GM08714 (cell line): ENCODE data around the gene POMZP3.
"Not testable (repeated sequence)": the region's sequence is repeated elsewhere in the genome, so short reads cannot be mapped to it uniquely, and the experiment has no call there.

ENCODE experiments used
- H3K4me3 ChIP-seq: fragments of 200-500 bp; sonication (Bioruptor generic); 2 replicates; pipeline ENCODE4 v1.5.1; 2014; ENCODE audit warnings: mild to moderate bottlenecking, low read length, inconsistent platforms

The POMZP3 gene

GRCh38 chr7:76588586-76588985 lies 38.5 kb downstream of the POMZP3 start:
- not testable (repeated sequence) for H3K4me3 ChIP-seq

- H3K4me3 ChIP-seq: not testable (repeated sequence)
Measured at GRCh38 chr7:76586585-76587315, 40.3 kb downstream of the POMZP3 start.

- not testable (repeated sequence) for H3K4me3 ChIP-seq
Measured at GRCh38 chr7:76583636-76584281, 43.3 kb downstream of the POMZP3 start.

- not testable (repeated sequence) for H3K4me3 ChIP-seq
Measured at GRCh38 chr7:76582848-76583631, 44.0 kb downstream of the POMZP3 start.

GRCh38 chr7:76575919-76576655 lies 51.0 kb downstream of the POMZP3 start:
- H3K4me3 ChIP-seq: not testable (repeated sequence)

- not testable (repeated sequence) for H3K4me3 ChIP-seq
Measured at GRCh38 chr7:76575431-76575830, 51.6 kb downstream of the POMZP3 start.

- not testable (repeated sequence) for H3K4me3 ChIP-seq
Measured at GRCh38 chr7:76572296-76572695, 54.8 kb downstream of the POMZP3 start.

GRCh38 chr7:76570324-76570775 lies 56.7 kb downstream of the POMZP3 start:
- not testable (repeated sequence) for H3K4me3 ChIP-seq

GRCh38 chr7:76568742-76569141 lies 58.3 kb downstream of the POMZP3 start:
- H3K4me3 ChIP-seq: not testable (repeated sequence)

- not testable (repeated sequence) for H3K4me3 ChIP-seq
Measured at GRCh38 chr7:76567753-76568152, 59.3 kb downstream of the POMZP3 start.

- not testable (repeated sequence) for H3K4me3 ChIP-seq
Measured at GRCh38 chr7:76567311-76567710, 59.8 kb downstream of the POMZP3 start.

GRCh38 chr7:76565001-76565400 lies 62.1 kb downstream of the POMZP3 start:
- H3K4me3 ChIP-seq: not testable (repeated sequence)

- H3K4me3 ChIP-seq: not testable (repeated sequence)
Measured at GRCh38 chr7:76561342-76561741, 65.7 kb downstream of the POMZP3 start.

GRCh38 chr7:76560157-76560556 lies 66.9 kb downstream of the POMZP3 start:
- H3K4me3 ChIP-seq: not testable (repeated sequence)
